Uterus (tissue), 2 donors: ENCODE data around the gene TP53RK.

Source experiments
- CTCF ChIP-seq, 4 experiments: fragments of 200-600 bp in 2 of 4; fragments of 450-650 bp in 2 of 4; sonication (generic) in 2 of 4; IDR thresholded peaks; one replicate each; pipeline ENCODE4 v1.5.1; 2016 to 2019; ENCODE audit warnings: antibody characterized with exemption in 4 of 4, mild to moderate bottlenecking in 2 of 4, moderate library complexity in 1 of 4
- POLR2A ChIP-seq, 2 donors: fragments of 450-650 bp; IDR thresholded peaks; one replicate each; pipeline ENCODE4 v1.6.1; 2016; ENCODE audit warnings: antibody characterized with exemption in 2 of 2, mild to moderate bottlenecking in 1 of 2, moderate library complexity in 1 of 2

DNA sequence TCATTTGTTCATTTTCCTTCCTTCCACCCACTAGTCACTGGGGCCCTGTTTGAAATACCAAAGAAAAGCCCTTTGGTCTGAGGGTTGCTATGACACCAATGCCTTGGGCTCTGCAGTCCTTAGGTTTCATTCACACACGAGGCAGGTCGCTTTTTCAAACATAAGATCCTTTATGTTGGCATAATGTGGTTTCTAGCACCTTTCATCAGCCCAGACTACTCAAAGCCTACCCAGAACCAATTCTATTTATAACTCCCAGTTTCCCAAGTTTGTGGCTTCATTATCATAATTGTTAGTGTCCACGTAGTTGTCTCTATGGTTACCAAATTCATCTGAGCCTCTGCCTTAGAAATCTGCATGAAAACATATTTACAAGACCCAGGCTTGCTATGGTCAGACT, 6.6 kb upstream of the TP53RK start:
- TF ChIP-seq CTCF (IDR thresholded peaks at IDR 0.05) (no peak), POLR2A (IDR thresholded peaks at IDR 0.05) (no peak)
